ENCODE measurements around the gene DYTN.

DYTN gene

DNA sequence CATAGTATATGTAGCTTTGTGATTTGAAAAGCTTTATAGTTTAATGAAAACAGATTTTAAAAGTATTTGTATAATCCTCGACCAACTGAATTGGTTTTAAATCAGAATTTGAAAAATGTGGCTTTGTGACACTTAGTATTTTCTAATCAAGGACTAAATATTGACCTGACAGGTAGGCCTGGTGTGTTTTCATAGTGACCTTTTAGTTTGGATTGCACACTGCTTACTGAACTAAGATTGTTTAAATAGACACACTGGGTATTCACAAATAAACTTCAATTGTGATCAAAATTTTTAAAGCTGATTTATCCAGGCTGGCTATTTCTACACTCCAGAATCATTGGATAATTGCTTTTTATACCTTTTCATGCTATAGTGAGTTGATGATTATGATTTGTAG, 107.7 kb downstream of the DYTN start:
- no peak for DNase-seq

DNA sequence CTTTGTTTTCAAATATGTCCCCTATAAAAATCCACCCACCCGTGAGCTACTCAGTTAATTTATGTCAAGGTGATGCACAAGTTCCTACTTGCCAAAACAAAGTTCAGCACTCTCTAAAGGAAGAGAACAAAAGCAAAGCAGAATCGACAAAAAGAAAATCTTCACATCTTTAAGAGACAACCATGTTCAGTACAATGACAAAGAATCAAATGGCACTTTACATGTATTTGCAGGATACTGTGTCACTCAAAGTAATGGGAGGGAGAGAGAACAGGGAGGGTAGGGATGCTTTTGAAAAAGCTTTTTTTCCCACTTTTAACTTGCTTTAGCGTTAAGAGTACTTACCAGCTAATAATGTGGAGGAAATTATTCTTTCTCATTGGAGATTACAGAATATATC, 115.0 kb downstream of the DYTN start:
- DNase-seq = no peak

All from activated CD4-positive, alpha-beta T cell treated with anti-CD3 and anti-CD28 coated beads for 48 hours (primary cell).